ENCODE measurements around the gene HGF. TPM values are rescaled to one million over a fixed set of nuclear protein-coding genes. Genes with fewer than 3 reads are reported as not detected.
A peak's percentile ranks its signal among the peaks of the same experiment; 100 is the strongest.
"Not testable (repeated sequence)": the region's sequence is repeated elsewhere in the genome, so short reads cannot be mapped to it uniquely, and the experiment has no call there.

HGF gene
- total RNA-seq (1 to 10 TPM in 4 of 6 donors, under 1 TPM in 2; 0.42 to 8.0 (median 1.3) TPM), polyA plus RNA-seq (under 1 TPM; 0.53 to 0.68 TPM)

DNA sequence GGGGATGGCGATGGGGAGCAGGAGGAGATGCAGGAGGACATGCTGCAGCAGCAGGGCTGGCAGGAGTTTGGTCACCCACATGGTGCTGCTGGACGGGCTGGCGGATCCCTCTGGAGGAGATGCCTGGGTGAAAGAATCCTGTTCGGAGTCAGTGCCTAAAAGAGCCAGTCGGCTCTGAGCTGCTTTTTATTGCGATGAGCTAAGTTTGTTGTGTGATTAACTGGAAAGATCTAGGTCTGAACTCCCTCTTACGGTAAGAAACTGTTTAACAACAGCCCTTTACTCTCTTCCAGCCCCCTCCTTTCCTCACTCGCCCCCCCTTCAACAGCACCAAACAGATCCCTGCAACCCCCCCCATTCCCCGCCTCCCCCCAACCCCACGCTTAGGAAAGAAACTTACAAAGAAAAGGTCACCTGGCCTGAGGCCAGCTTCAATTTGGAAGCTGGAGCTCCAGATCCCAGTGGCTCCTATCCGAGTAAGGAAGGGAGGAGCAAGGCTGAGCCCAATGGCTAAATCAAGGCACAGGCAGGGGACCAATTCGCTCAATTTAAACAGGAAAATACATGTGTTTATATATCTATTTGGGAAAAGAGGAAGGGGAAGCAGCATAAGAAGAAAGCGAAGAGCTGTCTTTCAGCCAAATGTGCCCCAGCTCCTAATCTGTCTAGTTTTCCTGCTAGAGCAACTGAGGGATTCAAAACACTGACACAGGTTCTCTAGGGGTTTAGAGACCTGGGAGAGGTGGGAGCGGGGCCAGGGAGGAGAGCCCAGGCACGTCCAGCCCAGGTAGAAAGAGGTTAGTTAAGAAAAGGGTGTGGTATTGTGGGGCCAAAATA, at the start of gene HGF:
HGF (minus strand) TSS at position 157 of the 837 bp plus-strand sequence; CDS start at position 81, 76 bp downstream.
- no peaks in the 10 kb centered on the region for H3K36me3 ChIP-seq
- no peak for TF ChIP-seq CTCF (IDR thresholded peaks at IDR 0.05)
- no peaks in the 10 kb centered on the region for H3K9me3 ChIP-seq
- no peaks in the 10 kb centered on the region for H3K4me1 ChIP-seq
- intact Hi-C loops (cut with DNase I) = no loop called here
- H3K27me3 ChIP-seq = peaks cover 0 to 5% (median 0%) of the 10 kb centered on the region in 4 donors
- no peak for FAIRE-seq
- ATAC-seq = peak in 3 of 4 donors; percentile 55 to 70 (median 64)
- DNase-seq = peak in 5 of 6 donors; percentile 5 to 53 (median 24)
- WGBS, 2 donors = 26 to 34% methylated on average over 14 to 15 of the region's 15 CpGs
- peak within 1 kb of the TSS in 2 of 4 donors; percentile 2 to 27 for H3K4me3 ChIP-seq
- H3K27ac ChIP-seq = peak within 1 kb of the TSS in 1 of 4 donors; percentile 20

GRCh38 chr7:81816312-81816711, 46.5 kb upstream of the HGF start:
- Histone ChIP-seq H3K36me3 (no peaks in the 10 kb centered on the region), H3K27me3 (no peaks in the 10 kb centered on the region), H3K4me1 (no peaks in the 10 kb centered on the region), H3K27ac (no peak overlapping the region), H3K4me3 (no peak overlapping the region), H3K9me3 (no peaks in the 10 kb centered on the region)
- FAIRE-seq (no peak), ATAC-seq (no peak), DNase-seq (no peak)
- 16 to 20% methylated on average over 3 of the region's 3 CpGs for WGBS, 2 donors
- TF ChIP-seq CTCF (IDR thresholded peaks at IDR 0.05) = no peak
- intact Hi-C loops (cut with DNase I) = no loop called here

DNA sequence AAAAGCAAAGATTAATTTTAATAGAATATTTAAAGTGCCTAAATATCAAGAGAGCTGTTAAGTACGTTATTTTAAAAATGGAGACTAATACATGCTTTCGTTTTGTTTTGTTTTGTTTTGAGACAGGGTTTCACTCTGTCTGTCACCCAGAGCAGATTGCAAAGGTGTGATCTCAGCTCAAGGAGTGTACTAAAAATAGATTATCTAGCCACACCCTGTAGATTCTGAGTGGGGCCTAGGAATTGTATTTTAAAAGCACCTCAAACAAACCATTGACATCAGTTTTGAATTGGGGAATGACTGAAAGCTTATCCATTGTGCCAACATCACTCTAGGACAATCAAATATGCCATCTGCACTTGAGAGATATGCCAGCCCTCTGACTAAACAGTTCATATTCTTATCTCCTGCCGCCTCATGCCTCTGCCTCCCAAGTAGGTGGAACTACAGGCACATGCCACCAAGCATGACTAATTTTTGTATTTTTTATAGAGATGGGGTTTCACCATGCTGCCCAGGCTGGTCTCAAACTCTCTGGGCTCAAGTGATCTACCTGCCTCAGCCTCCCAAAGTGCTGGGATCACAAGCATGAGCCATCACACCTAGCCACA, 43.1 kb upstream of the HGF start:
- intact Hi-C loops (cut with DNase I); H3K4me3 ChIP-seq; H3K27ac ChIP-seq; H3K9me3 ChIP-seq; H3K36me3 ChIP-seq; ATAC-seq; H3K27me3 ChIP-seq; DNase-seq; H3K4me1 ChIP-seq; FAIRE-seq: not testable (repeated sequence)
- WGBS, 2 donors = 75 to 80% methylated on average over 1 to 3 of the region's 3 CpGs

GRCh38 chr7:81811956-81812865, 42.4 kb upstream of the HGF start:
- H3K4me3 ChIP-seq = no peak overlapping the region
- FAIRE-seq = no peak
- 77% methylated on average over 5 of the region's 5 CpGs; no CpG with 5 or more reads in 1 of the 2 donors for WGBS, 2 donors
- no peak for ATAC-seq
- H3K9me3 ChIP-seq = no peaks in the 10 kb centered on the region
- intact Hi-C loops (cut with DNase I) = no loop called here
- TF ChIP-seq CTCF (IDR thresholded peaks at IDR 0.05) = no peak
- no peaks in the 10 kb centered on the region for H3K36me3 ChIP-seq
- no peaks in the 10 kb centered on the region for H3K27me3 ChIP-seq
- no peak for DNase-seq
- no peaks in the 10 kb centered on the region for H3K4me1 ChIP-seq
- no peak overlapping the region for H3K27ac ChIP-seq
